Hepatocyte (in vitro differentiated cells): Measurements from ENCODE around the gene ZNF664. TPM values are rescaled to one million over a fixed set of nuclear protein-coding genes. Genes with fewer than 3 reads are reported as not detected.

Experiments
- DNase-seq: peaks from one replicate; pipeline ENCODE4 v3.0.0-alpha.2; 2016; ENCODE audit warnings: low spot score
- H2AFZ ChIP-seq: fragments of 200-600 bp; sonication (generic); 2 replicates; pipeline ENCODE4 v1.6.0; 2016; ENCODE audit warnings: antibody characterized with exemption, mild to moderate bottlenecking
- H3K27ac ChIP-seq: fragments of 200-600 bp; sonication (generic); 2 replicates; pipeline ENCODE4 v1.5.1; 2016; ENCODE audit warnings: mild to moderate bottlenecking
- H3K27me3 ChIP-seq: fragments of 200-600 bp; sonication (generic); 2 replicates; pipeline ENCODE4 v1.6.1; 2016
- H3K36me3 ChIP-seq: fragments of 200-600 bp; sonication (generic); replicated peaks from 2 replicates; pipeline ENCODE4 v1.5.1; 2016; ENCODE audit warnings: low read depth; ENCODE audit not compliant: insufficient read depth
- H3K4me1 ChIP-seq: fragments of 200-600 bp; sonication (generic); 2 replicates; pipeline ENCODE4 v1.5.1; 2016; ENCODE audit warnings: mild to moderate bottlenecking, moderate library complexity; ENCODE audit not compliant: insufficient read depth
- H3K4me2 ChIP-seq: fragments of 200-600 bp; sonication (generic); 2 replicates; pipeline ENCODE4 v1.6.0; 2016
- H3K4me3 ChIP-seq: fragments of 200-600 bp; sonication (generic); 2 replicates; pipeline ENCODE4 v1.5.1; 2016; ENCODE audit warnings: mild to moderate bottlenecking
- H3K79me2 ChIP-seq: fragments of 200-600 bp; sonication (generic); 2 replicates; pipeline ENCODE4 v1.6.0; 2017; ENCODE audit warnings: mild to moderate bottlenecking
- H3K9me2 ChIP-seq: fragments of 200-600 bp; sonication (generic); replicated peaks from 2 replicates; pipeline ENCODE4 v1.6.0; 2017; ENCODE audit warnings: mild to moderate bottlenecking; ENCODE audit not compliant: insufficient read depth
- H3K9me3 ChIP-seq: fragments of 200-600 bp; sonication (generic); 2 replicates; pipeline ENCODE4 v1.5.1; 2016; ENCODE audit warnings: low read depth, mild to moderate bottlenecking
- H4K20me1 ChIP-seq: fragments of 200-600 bp; sonication (generic); 2 replicates; pipeline ENCODE4 v1.6.0; 2016; ENCODE audit warnings: mild to moderate bottlenecking; ENCODE audit not compliant: insufficient read depth, poor library complexity, severe bottlenecking
- EZH2 ChIP-seq: fragments of 200-600 bp; sonication (generic); IDR thresholded peaks from 2 replicates; pipeline ENCODE4 v1.6.1; 2016; ENCODE audit warnings: antibody characterized with exemption, mild to moderate bottlenecking, borderline replicate concordance
- EZH2phosphoT487 ChIP-seq: fragments of 200-600 bp; sonication (generic); IDR thresholded peaks from one replicate; pipeline ENCODE4 v1.6.1; 2018; ENCODE audit warnings: antibody characterized with exemption, mild to moderate bottlenecking, low read depth, moderate library complexity; ENCODE audit not compliant: unreplicated experiment, severe bottlenecking
- WGBS: methylation state at CpG from one replicate; pipeline ENCODE4 v1.1.6; 2016; ENCODE audit warnings: low lambda C conversion rate; ENCODE audit errors: missing lambda C conversion rate; 5-methylcytosine and 5-hydroxymethylcytosine counted together
- polyA plus RNA-seq: library from polyadenylated mRNA; unstranded; fragments of >200 nt; fragmentation: Nextera tagmentation; extraction: Ambion mirVana; gene quantifications from 2 replicates; pipeline ENCODE4 v1.2.1, GENCODE V29; 2016
- total RNA-seq: library from RNA; depleted of rRNA; stranded (reverse); fragments of >200 nt; gene quantifications from 2 replicates; pipeline ENCODE4 v1.2.3, GENCODE V29; 2014
- TF ChIP-seq, protein P1 (sequence below): fragments of 200-600 bp; sonication (generic); IDR thresholded peaks from 2 replicates; pipeline ENCODE4 v1.5.1; 2016; ENCODE audit warnings: antibody characterized with exemption, mild to moderate bottlenecking; ENCODE audit not compliant: poor library complexity

The ZNF664 gene
- total and polyA plus RNA-seq, 2 experiments from 2014 or later = 17.6 to 80.4 TPM

DNA sequence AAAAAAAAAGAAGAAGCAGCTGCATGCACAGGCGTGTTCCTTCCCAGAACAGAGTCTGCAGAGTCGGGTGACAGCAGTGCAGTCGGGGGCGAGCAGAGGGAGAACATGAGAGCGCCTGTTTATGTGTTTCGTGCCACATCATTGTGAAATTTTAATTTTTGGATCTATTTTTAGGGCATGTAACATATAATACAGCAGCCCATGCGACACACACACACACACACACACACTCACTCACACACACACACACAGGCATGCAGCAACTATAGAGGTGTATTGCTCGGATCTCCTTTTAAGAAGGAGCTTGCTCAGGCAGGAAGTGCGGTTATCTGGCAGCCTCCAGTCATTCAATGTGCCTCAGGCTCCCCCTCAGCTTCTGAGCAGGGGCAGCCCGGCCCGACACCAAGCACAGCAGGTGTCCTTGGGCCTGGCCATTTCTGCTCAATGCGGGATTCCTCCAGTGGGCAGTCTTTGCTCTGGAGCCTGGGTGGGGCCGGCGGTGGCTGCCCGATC, 71.8 kb downstream of the ZNF664 start:
- no peaks in the 10 kb centered on the region for H3K36me3 ChIP-seq
- H4K20me1 ChIP-seq = no peaks in the 10 kb centered on the region
- 66% methylated on average over 15 of the region's 15 CpGs for WGBS

DNA sequence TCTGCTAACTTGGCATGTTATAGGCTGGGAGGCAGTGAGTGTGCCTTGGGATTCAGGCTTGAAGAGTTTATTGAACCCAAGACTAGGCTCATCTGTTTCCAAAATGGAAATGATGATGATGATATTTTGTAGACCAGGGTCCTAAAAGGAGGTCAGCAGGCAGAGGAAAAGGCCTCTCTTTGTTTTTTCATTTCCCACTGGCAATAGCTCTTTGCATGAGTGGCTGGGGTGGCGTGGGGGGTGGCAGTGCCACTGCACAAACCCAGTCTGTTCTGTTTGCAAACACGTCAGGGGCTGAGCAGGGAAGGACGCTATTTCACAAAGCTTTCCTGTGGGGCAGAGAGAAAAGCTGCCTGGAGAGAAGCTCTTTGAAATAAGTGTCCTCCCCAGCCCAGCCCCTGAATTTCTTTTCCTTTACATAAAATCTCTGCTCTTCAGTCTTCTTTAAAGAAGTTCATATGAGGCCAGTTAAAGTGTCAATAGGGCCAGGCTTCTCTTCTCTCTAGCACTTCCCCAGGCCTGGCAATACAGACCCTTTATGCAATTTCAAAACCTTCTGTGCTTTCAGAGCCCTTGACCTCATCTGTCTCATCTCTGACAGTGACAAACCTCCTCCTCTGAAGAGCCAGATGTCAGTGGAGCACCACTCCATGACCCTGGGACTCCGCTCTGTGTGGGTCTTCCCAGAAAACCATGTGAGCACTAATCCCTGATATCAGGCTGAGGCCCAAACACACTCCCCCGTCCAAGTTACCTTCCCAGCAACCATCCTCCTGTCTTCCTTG, 72.8 kb downstream of the ZNF664 start:
- Histone ChIP-seq H3K4me1 (no peaks in the 10 kb centered on the region), H3K36me3 (no peaks in the 10 kb centered on the region), H3K9me3 (no peaks in the 10 kb centered on the region), H3K4me3 (no peak overlapping the region), H4K20me1 (no peaks in the 10 kb centered on the region), H3K27ac (no peak overlapping the region), H3K9me2 (no peaks in the 10 kb centered on the region), H3K79me2 (no peaks in the 10 kb centered on the region), H2AFZ (no peak overlapping the region), H3K27me3 (no peaks in the 10 kb centered on the region), H3K4me2 (no peak overlapping the region)
- no peak for DNase-seq
- TF ChIP-seq EZH2phosphoT487 = no peak
- TF ChIP-seq EZH2 = no peak
- TF ChIP-seq, protein P1, sequence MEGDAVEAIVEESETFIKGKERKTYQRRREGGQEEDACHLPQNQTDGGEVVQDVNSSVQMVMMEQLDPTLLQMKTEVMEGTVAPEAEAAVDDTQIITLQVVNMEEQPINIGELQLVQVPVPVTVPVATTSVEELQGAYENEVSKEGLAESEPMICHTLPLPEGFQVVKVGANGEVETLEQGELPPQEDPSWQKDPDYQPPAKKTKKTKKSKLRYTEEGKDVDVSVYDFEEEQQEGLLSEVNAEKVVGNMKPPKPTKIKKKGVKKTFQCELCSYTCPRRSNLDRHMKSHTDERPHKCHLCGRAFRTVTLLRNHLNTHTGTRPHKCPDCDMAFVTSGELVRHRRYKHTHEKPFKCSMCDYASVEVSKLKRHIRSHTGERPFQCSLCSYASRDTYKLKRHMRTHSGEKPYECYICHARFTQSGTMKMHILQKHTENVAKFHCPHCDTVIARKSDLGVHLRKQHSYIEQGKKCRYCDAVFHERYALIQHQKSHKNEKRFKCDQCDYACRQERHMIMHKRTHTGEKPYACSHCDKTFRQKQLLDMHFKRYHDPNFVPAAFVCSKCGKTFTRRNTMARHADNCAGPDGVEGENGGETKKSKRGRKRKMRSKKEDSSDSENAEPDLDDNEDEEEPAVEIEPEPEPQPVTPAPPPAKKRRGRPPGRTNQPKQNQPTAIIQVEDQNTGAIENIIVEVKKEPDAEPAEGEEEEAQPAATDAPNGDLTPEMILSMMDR = no peak
- 79% methylated on average over 5 of the region's 5 CpGs for WGBS

More for the DNA sequence above, 71.8 kb downstream of the ZNF664 start:
- no peak overlapping the region for H3K27ac ChIP-seq
- no peaks in the 10 kb centered on the region for H3K27me3 ChIP-seq
- H3K4me1 ChIP-seq = no peaks in the 10 kb centered on the region
- no peak for DNase-seq
- no peaks in the 10 kb centered on the region for H3K9me2 ChIP-seq
- TF ChIP-seq, protein P1 = no peak
- no peak for TF ChIP-seq EZH2
- no peak for TF ChIP-seq EZH2phosphoT487
- no peak overlapping the region for H3K4me3 ChIP-seq
- no peaks in the 10 kb centered on the region for H3K9me3 ChIP-seq
- H3K4me2 ChIP-seq = no peak overlapping the region
- H2AFZ ChIP-seq = no peak overlapping the region
- H3K79me2 ChIP-seq = no peaks in the 10 kb centered on the region

DNA sequence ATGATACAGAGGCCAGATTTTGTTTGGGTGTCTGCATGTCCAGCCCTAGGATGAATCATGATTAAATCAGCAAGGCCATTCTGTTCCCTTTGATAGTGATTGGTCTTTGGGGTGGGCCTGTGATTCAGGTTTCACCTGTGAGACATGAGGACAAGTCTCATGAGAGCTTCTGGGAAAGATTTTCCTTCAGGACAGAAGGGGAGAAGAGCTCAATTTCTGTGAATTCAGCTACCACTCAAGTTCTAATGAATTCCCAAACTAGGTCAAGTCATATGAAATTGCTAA, 73.4 kb downstream of the ZNF664 start:
- Histone ChIP-seq H4K20me1 (no peaks in the 10 kb centered on the region), H3K4me3 (no peak overlapping the region), H3K36me3 (no peaks in the 10 kb centered on the region), H3K4me2 (no peak overlapping the region), H3K79me2 (no peaks in the 10 kb centered on the region), H3K27me3 (no peaks in the 10 kb centered on the region), H3K9me2 (no peaks in the 10 kb centered on the region), H3K27ac (no peak overlapping the region), H3K4me1 (no peaks in the 10 kb centered on the region), H3K9me3 (no peaks in the 10 kb centered on the region), H2AFZ (no peak overlapping the region)
- TF ChIP-seq, protein P1 = no peak
- TF ChIP-seq EZH2phosphoT487 = no peak
- no peak for DNase-seq
